ENCODE results near the gene SLC17A7. TPM values are rescaled to one million over a fixed set of nuclear protein-coding genes. Genes with fewer than 3 reads are reported as not detected.

Gene SLC17A7
- 0.17 and 0.20 TPM in 2 replicates for total RNA-seq

GRCh38 chr19:49441210-49441959 lies at the start of gene SLC17A7:
Gene SLC17A7 (minus strand): TSS chr19:49441527. CDS start chr19:49441379, 148 bp downstream.

GRCh38 chr19:49487277-49488045 lies 46.1 kb upstream of the SLC17A7 start, which contains the start of gene RPL13A:
Gene RPL13A (plus strand): TSS chr19:49487608. CDS start chr19:49487630, 22 bp downstream.

GRCh38 chr19:49473868-49474541 lies 32.7 kb upstream of the SLC17A7 start, which contains the start of gene FLT3LG:
Gene FLT3LG (plus strand): TSS chr19:49474215. CDS start chr19:49474640, 425 bp downstream.

GRCh38 chr19:49453013-49453756 lies 11.9 kb upstream of the SLC17A7 start, which contains the start of gene ALDH16A1:
Gene ALDH16A1 (plus strand): TSS chr19:49453225. CDS start chr19:49453332, 107 bp downstream.

GRCh38 chr19:49451430-49452181 lies 10.3 kb upstream of the SLC17A7 start, which contains the start of gene PIH1D1:
Gene PIH1D1 (minus strand): TSS chr19:49451814. CDS start chr19:49451574, 240 bp downstream.

GRCh38 chr19:49425178-49425577 lies 16.1 kb downstream of the SLC17A7 start, which contains the start of gene GFY:
Gene GFY (plus strand): TSS chr19:49425388. CDS start chr19:49426431, 1,043 bp downstream.

GRCh38 chr19:49423071-49423984 lies 18.0 kb downstream of the SLC17A7 start, which contains the start of gene PTH2:
Gene PTH2 (minus strand): TSS chr19:49423441. CDS start chr19:49423339, 102 bp downstream.

GRCh38 chr19:49387936-49388372 lies 53.4 kb downstream of the SLC17A7 start, which contains the start of gene KASH5:
Gene KASH5 (plus strand): TSS chr19:49388249. CDS start chr19:49390884, 2,635 bp downstream.

Other genes starting within 250 kb of the SLC17A7 start
- 0.13 and 0.33 TPM in 2 replicates for gene SLC6A16, start 116.3 kb downstream of the SLC17A7 start, total RNA-seq
- not detected in 2 replicates for gene CD37, start 106.1 kb downstream of the SLC17A7 start, total RNA-seq
- gene TEAD2, start 79.1 kb downstream of the SLC17A7 start, total RNA-seq = 13.2 and 16.0 TPM in 2 replicates
- gene DKKL1, start 77.7 kb downstream of the SLC17A7 start, total RNA-seq = not detected in 2 replicates
- gene KASH5, start 53.3 kb downstream of the SLC17A7 start, total RNA-seq = not detected in 2 replicates
- gene PTH2, start 18.1 kb downstream of the SLC17A7 start, total RNA-seq = not detected in 2 replicates
- not detected in 2 replicates for gene GFY, start 16.1 kb downstream of the SLC17A7 start, total RNA-seq
- gene PIH1D1, start 10.3 kb upstream of the SLC17A7 start, total RNA-seq = 73.1 and 91.4 TPM in 2 replicates
- 18.3 and 19.8 TPM in 2 replicates for gene ALDH16A1, start 11.7 kb upstream of the SLC17A7 start, total RNA-seq
- 2.3 and 3.5 TPM in 2 replicates for gene FLT3LG, start 32.7 kb upstream of the SLC17A7 start, total RNA-seq
- gene RPL13A, start 46.1 kb upstream of the SLC17A7 start, total RNA-seq = 1,440 and 2,433 TPM in 2 replicates
- gene RPS11, start 54.9 kb upstream of the SLC17A7 start, total RNA-seq = 1,074 and 1,489 TPM in 2 replicates
- 66.7 and 86.0 TPM in 2 replicates for gene FCGRT, start 71.1 kb upstream of the SLC17A7 start, total RNA-seq
- 339 and 441 TPM in 2 replicates for gene RCN3, start 86.5 kb upstream of the SLC17A7 start, total RNA-seq
- gene NOSIP, start 139.0 kb upstream of the SLC17A7 start, total RNA-seq = 30.8 and 33.4 TPM in 2 replicates
- gene PRRG2, start 139.8 kb upstream of the SLC17A7 start, total RNA-seq = 0.65 and 0.86 TPM in 2 replicates
- gene PRR12, start 149.7 kb upstream of the SLC17A7 start, total RNA-seq = 4.2 and 6.1 TPM in 2 replicates
- 82.1 and 88.7 TPM in 2 replicates for gene RRAS, start 198.6 kb upstream of the SLC17A7 start, total RNA-seq
- 22.7 and 30.5 TPM in 2 replicates for gene SCAF1, start 200.7 kb upstream of the SLC17A7 start, total RNA-seq
- gene IRF3, start 224.3 kb upstream of the SLC17A7 start, total RNA-seq = 64.3 and 68.0 TPM in 2 replicates
- 2.7 TPM in 2 replicates for gene BCL2L12, start 224.4 kb upstream of the SLC17A7 start, total RNA-seq
- 205 and 248 TPM in 2 replicates for gene PRMT1, start 235.7 kb upstream of the SLC17A7 start, total RNA-seq
- 0.36 and 0.52 TPM in 2 replicates for gene ADM5, start 248.1 kb upstream of the SLC17A7 start, total RNA-seq
- 24.3 and 29.3 TPM in 2 replicates for gene CPT1C, start 249.6 kb upstream of the SLC17A7 start, total RNA-seq